Muscle layer of duodenum (tissue), 2 donors: ENCODE measurements around the gene KRTAP1-4.
"Not testable (repeated sequence)": the region's sequence is repeated elsewhere in the genome, so short reads cannot be mapped to it uniquely, and the experiment has no call there.

Experiments
- H3K27ac ChIP-seq: one replicate; pipeline ENCODE4 v1.7.0; 2013; ENCODE audit warnings: mild to moderate bottlenecking, low read length
- H3K27me3 ChIP-seq: one replicate; pipeline ENCODE4 v1.7.0; 2013; ENCODE audit warnings: low read depth, mild to moderate bottlenecking, control low read depth, low read length
- H3K36me3 ChIP-seq, 2 donors: one replicate each; pipeline ENCODE4 v1.7.0; 2013; ENCODE audit warnings: low read length in 2 of 2, control low read depth in 1 of 2, mild to moderate bottlenecking in 1 of 2; ENCODE audit not compliant: insufficient read depth in 2 of 2, control insufficient read depth in 1 of 2
- H3K4me1 ChIP-seq, 2 donors: one replicate each; pipeline ENCODE4 v1.7.0; 2013; ENCODE audit warnings: low read length in 2 of 2, mild to moderate bottlenecking in 2 of 2, control low read depth in 1 of 2, moderate library complexity in 1 of 2; ENCODE audit not compliant: insufficient read depth in 2 of 2, control insufficient read depth in 1 of 2
- H3K4me3 ChIP-seq, 2 donors: one replicate each; pipeline ENCODE4 v1.7.0; 2013; ENCODE audit warnings: low read length in 2 of 2, low read depth in 1 of 2, mild to moderate bottlenecking in 1 of 2
- H3K9me3 ChIP-seq, 2 donors: one replicate each; pipeline ENCODE4 v1.7.0; 2013; ENCODE audit warnings: low read length in 2 of 2, control low read depth in 1 of 2, mild to moderate bottlenecking in 1 of 2; ENCODE audit not compliant: control insufficient read depth in 1 of 2
- donor health status: healthy.

KRTAP1-4 gene

DNA sequence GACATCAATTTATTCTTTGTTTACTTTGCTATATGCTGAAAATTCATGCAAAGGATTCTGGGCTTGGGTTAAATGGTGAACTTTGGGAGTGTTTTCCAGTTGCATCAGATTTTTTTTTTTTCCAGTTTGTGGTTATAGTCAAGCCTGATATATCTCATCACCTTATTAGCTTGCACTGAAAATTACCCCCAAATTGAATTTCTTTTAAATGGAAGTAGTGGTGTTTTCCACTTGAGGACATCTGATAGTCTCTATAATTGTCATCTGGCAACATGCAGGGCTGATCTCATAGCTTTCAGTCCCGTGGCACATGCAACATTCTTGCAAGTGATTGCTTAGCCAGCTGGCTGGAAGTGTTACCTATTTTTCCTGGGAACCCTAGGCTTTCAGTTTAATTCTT is 16.4 kb downstream of the KRTAP1-4 start:
- H3K4me1 ChIP-seq, result no peaks in the 10 kb centered on the region
- H3K4me3 ChIP-seq, result no peak overlapping the region
- no peaks in the 10 kb centered on the region for H3K36me3 ChIP-seq
- H3K27ac ChIP-seq, result no peak overlapping the region
- H3K9me3 ChIP-seq, result no peaks in the 10 kb centered on the region
- no peaks in the 10 kb centered on the region for H3K27me3 ChIP-seq

DNA sequence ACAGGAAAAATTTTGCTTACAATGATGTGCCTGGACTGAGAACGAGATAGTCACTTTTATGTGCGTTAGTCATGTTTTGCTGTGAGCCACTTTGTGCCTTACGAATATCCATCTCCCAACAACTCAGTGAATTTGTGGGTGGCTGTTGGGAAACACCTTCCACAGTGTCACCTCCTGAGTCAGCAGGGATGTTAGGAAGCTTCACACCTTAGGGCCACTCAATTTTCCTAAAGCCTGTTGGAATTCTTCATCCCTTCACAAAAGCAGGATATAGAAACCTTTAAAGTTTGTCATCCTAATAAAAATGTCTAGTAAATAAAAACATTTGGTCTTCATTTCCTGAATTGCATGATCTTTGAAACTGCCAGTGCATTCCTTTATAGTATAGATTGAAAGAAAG is 16.8 kb downstream of the KRTAP1-4 start:
- Histone ChIP-seq H3K4me1 (no peaks in the 10 kb centered on the region), H3K9me3 (no peaks in the 10 kb centered on the region), H3K4me3 (no peak overlapping the region), H3K36me3 (no peaks in the 10 kb centered on the region), H3K27me3 (no peaks in the 10 kb centered on the region), H3K27ac (no peak overlapping the region)

- Histone ChIP-seq H3K4me3 (no peak overlapping the region), H3K27ac (no peak overlapping the region), H3K36me3 (no peaks in the 10 kb centered on the region), H3K4me1 (no peaks in the 10 kb centered on the region), H3K9me3 (no peaks in the 10 kb centered on the region), H3K27me3 (no peaks in the 10 kb centered on the region)
Measured at GRCh38 chr17:41012326-41013120, 17.5 kb downstream of the KRTAP1-4 start.

GRCh38 chr17:41010441-41010840 is 19.6 kb downstream of the KRTAP1-4 start:
- H3K27ac ChIP-seq, result no peak overlapping the region
- no peaks in the 10 kb centered on the region for H3K27me3 ChIP-seq
- H3K36me3 ChIP-seq, result no peaks in the 10 kb centered on the region
- no peaks in the 10 kb centered on the region for H3K9me3 ChIP-seq
- H3K4me3 ChIP-seq, result no peak overlapping the region
- H3K4me1 ChIP-seq, result no peaks in the 10 kb centered on the region

DNA sequence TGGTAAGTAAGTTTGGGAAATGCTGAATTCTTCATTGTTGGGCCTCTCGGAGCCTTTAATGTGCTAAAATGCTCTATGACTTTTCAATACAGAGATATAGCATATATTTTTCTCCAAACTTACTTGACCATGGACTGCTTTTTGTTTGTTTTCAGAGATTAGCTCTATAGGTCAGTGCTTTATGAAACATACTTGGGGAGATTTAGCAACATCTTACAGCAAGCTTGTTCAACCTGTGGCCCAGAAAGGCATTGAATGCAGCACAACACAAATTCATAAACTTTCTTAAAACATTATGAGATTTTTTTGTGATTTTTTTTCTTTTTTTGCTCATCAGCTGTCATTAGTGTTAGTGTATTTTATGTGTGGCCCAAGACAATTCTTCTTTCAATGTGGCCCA is 20.1 kb downstream of the KRTAP1-4 start:
- no peaks in the 10 kb centered on the region for H3K4me1 ChIP-seq
- H3K9me3 ChIP-seq, result no peaks in the 10 kb centered on the region
- H3K27me3 ChIP-seq, result no peaks in the 10 kb centered on the region
- H3K4me3 ChIP-seq, result no peak overlapping the region
- no peaks in the 10 kb centered on the region for H3K36me3 ChIP-seq
- H3K27ac ChIP-seq, result no peak overlapping the region

GRCh38 chr17:41009301-41009760 is 20.7 kb downstream of the KRTAP1-4 start:
- Histone ChIP-seq H3K4me3 (no peak overlapping the region), H3K36me3 (no peaks in the 10 kb centered on the region), H3K27ac (no peak overlapping the region), H3K9me3 (no peaks in the 10 kb centered on the region), H3K4me1 (no peaks in the 10 kb centered on the region), H3K27me3 (no peaks in the 10 kb centered on the region)

GRCh38 chr17:41008811-41009210 is 21.2 kb downstream of the KRTAP1-4 start, which contains the start of gene KRTAP3-1:
KRTAP3-1 (minus strand) TSS chr17:41009128; CDS start chr17:41009074, 54 bp downstream.
- Histone ChIP-seq H3K9me3 (no peaks in the 10 kb centered on the region), H3K27me3 (no peaks in the 10 kb centered on the region), H3K27ac (no peak within 1 kb of the TSS), H3K36me3 (no peaks in the 10 kb centered on the region), H3K4me1 (no peaks in the 10 kb centered on the region), H3K4me3 (no peak within 1 kb of the TSS)

GRCh38 chr17:41004397-41004796 is 25.6 kb downstream of the KRTAP1-4 start:
- no peak overlapping the region for H3K27ac ChIP-seq
- H3K27me3 ChIP-seq, result no peaks in the 10 kb centered on the region
- no peaks in the 10 kb centered on the region for H3K4me1 ChIP-seq
- H3K4me3 ChIP-seq, result no peak overlapping the region
- no peaks in the 10 kb centered on the region for H3K9me3 ChIP-seq
- no peaks in the 10 kb centered on the region for H3K36me3 ChIP-seq

GRCh38 chr17:41003926-41004325 is 26.1 kb downstream of the KRTAP1-4 start:
- H3K9me3 ChIP-seq, result no peaks in the 10 kb centered on the region
- no peaks in the 10 kb centered on the region for H3K4me1 ChIP-seq
- no peaks in the 10 kb centered on the region for H3K27me3 ChIP-seq
- H3K4me3 ChIP-seq, result no peak overlapping the region
- H3K36me3 ChIP-seq, result no peaks in the 10 kb centered on the region
- H3K27ac ChIP-seq, result no peak overlapping the region

GRCh38 chr17:41002814-41003213 is 27.2 kb downstream of the KRTAP1-4 start:
- no peak overlapping the region for H3K4me3 ChIP-seq
- H3K27me3 ChIP-seq, result no peaks in the 10 kb centered on the region
- no peak overlapping the region for H3K27ac ChIP-seq
- H3K9me3 ChIP-seq, result no peaks in the 10 kb centered on the region
- no peaks in the 10 kb centered on the region for H3K36me3 ChIP-seq
- no peaks in the 10 kb centered on the region for H3K4me1 ChIP-seq

GRCh38 chr17:41001795-41002194 is 28.2 kb downstream of the KRTAP1-4 start:
- H3K9me3 ChIP-seq, result no peaks in the 10 kb centered on the region
- no peak overlapping the region for H3K4me3 ChIP-seq
- H3K36me3 ChIP-seq, result no peaks in the 10 kb centered on the region
- no peaks in the 10 kb centered on the region for H3K4me1 ChIP-seq
- no peaks in the 10 kb centered on the region for H3K27me3 ChIP-seq
- no peak overlapping the region for H3K27ac ChIP-seq

GRCh38 chr17:40999563-40999962 is 30.4 kb downstream of the KRTAP1-4 start, which contains the start of gene KRTAP3-2:
KRTAP3-2 (minus strand) TSS chr17:40999906; CDS start chr17:40999853, 53 bp downstream.
- H3K9me3 ChIP-seq, H3K27me3 ChIP-seq, H3K27ac ChIP-seq, H3K4me1 ChIP-seq, H3K4me3 ChIP-seq, H3K36me3 ChIP-seq: not testable (repeated sequence)
